Muscle layer of duodenum (tissue), 2 donors: Measurements from ENCODE around the gene ZMAT1.

Experiments used
- H3K27ac ChIP-seq: one replicate; pipeline ENCODE4 v1.7.0; 2013; ENCODE audit warnings: mild to moderate bottlenecking, low read length
- H3K27me3 ChIP-seq: one replicate; pipeline ENCODE4 v1.7.0; 2013; ENCODE audit warnings: low read depth, mild to moderate bottlenecking, control low read depth, low read length
- H3K36me3 ChIP-seq, 2 donors: one replicate each; pipeline ENCODE4 v1.7.0; 2013; ENCODE audit warnings: low read length in 2 of 2, control low read depth in 1 of 2, mild to moderate bottlenecking in 1 of 2; ENCODE audit not compliant: insufficient read depth in 2 of 2, control insufficient read depth in 1 of 2
- H3K4me1 ChIP-seq, 2 donors: one replicate each; pipeline ENCODE4 v1.7.0; 2013; ENCODE audit warnings: low read length in 2 of 2, mild to moderate bottlenecking in 2 of 2, control low read depth in 1 of 2, moderate library complexity in 1 of 2; ENCODE audit not compliant: insufficient read depth in 2 of 2, control insufficient read depth in 1 of 2
- H3K4me3 ChIP-seq, 2 donors: one replicate each; pipeline ENCODE4 v1.7.0; 2013; ENCODE audit warnings: low read length in 2 of 2, low read depth in 1 of 2, mild to moderate bottlenecking in 1 of 2
- H3K9me3 ChIP-seq, 2 donors: one replicate each; pipeline ENCODE4 v1.7.0; 2013; ENCODE audit warnings: low read length in 2 of 2, control low read depth in 1 of 2, mild to moderate bottlenecking in 1 of 2; ENCODE audit not compliant: control insufficient read depth in 1 of 2
- donor health status: healthy.

Gene ZMAT1

GRCh38 chrX:101906136-101906796 is 25.6 kb downstream of the ZMAT1 start:
- H3K27me3 ChIP-seq, result no peaks in the 10 kb centered on the region
- H3K9me3 ChIP-seq, result peaks cover 0 to 6% of the 10 kb centered on the region in 2 donors
- H3K4me1 ChIP-seq, result no peaks in the 10 kb centered on the region
- H3K36me3 ChIP-seq, result no peaks in the 10 kb centered on the region
- H3K27ac ChIP-seq, result no peak overlapping the region
- H3K4me3 ChIP-seq, result no peak overlapping the region

- Histone ChIP-seq H3K9me3 (peaks cover 0 to 4% of the 10 kb centered on the region in 2 donors), H3K27me3 (no peaks in the 10 kb centered on the region), H3K27ac (no peak overlapping the region), H3K4me3 (no peak overlapping the region), H3K4me1 (no peaks in the 10 kb centered on the region), H3K36me3 (no peaks in the 10 kb centered on the region)
These were observed 26.8 kb downstream of the ZMAT1 start for GRCh38 chrX:101904996-101905395.
